ENCODE measurements around the gene PHPT1.
A peak's percentile ranks its signal among the peaks of the same experiment; 100 is the strongest.
"Not testable (repeated sequence)": the region's sequence is repeated elsewhere in the genome, so short reads cannot be mapped to it uniquely, and the experiment has no call there.

PHPT1 gene

GRCh38 chr9:136860529-136860928, 11.3 kb downstream of the PHPT1 start:
- DNase-seq (ENCODE audit: low read depth, low spot score): no peak

- no peak for DNase-seq (ENCODE audit: low read depth, low spot score)
These were observed 12.0 kb downstream of the PHPT1 start for GRCh38 chr9:136860933-136861873.

- no peak for DNase-seq (ENCODE audit: low read depth, low spot score)
These were observed 12.8 kb downstream of the PHPT1 start for GRCh38 chr9:136861874-136862457.

GRCh38 chr9:136862849-136863622, 13.8 kb downstream of the PHPT1 start:
- no peak for DNase-seq (ENCODE audit: low read depth, low spot score)

- DNase-seq (ENCODE audit: low read depth, low spot score): no peak
These were observed 14.5 kb downstream of the PHPT1 start for GRCh38 chr9:136863623-136864273.

GRCh38 chr9:136865041-136865767, 16.0 kb downstream of the PHPT1 start:
- no peak for DNase-seq (ENCODE audit: low read depth, low spot score)

- DNase-seq (ENCODE audit: low read depth, low spot score): no peak
These were observed 16.5 kb downstream of the PHPT1 start for GRCh38 chr9:136865768-136866103.

- not testable (repeated sequence) for DNase-seq (ENCODE audit: low read depth, low spot score)
These were observed 17.8 kb downstream of the PHPT1 start for GRCh38 chr9:136866898-136867421.

GRCh38 chr9:136867480-136867879, 18.3 kb downstream of the PHPT1 start:
- DNase-seq (ENCODE audit: low read depth, low spot score): no peak

GRCh38 chr9:136867917-136868316, 18.7 kb downstream of the PHPT1 start:
- no peak for DNase-seq (ENCODE audit: low read depth, low spot score)

GRCh38 chr9:136868644-136869043, 19.4 kb downstream of the PHPT1 start:
- DNase-seq (ENCODE audit: low read depth, low spot score): no peak

- DNase-seq (ENCODE audit: low read depth, low spot score): not testable (repeated sequence)
These were observed 20.4 kb downstream of the PHPT1 start for GRCh38 chr9:136869611-136870010.

GRCh38 chr9:136875155-136875554, 25.9 kb downstream of the PHPT1 start:
- no peak for DNase-seq (ENCODE audit: low read depth, low spot score)

GRCh38 chr9:136876476-136876875, 27.3 kb downstream of the PHPT1 start:
- no peak for DNase-seq (ENCODE audit: low read depth, low spot score)

GRCh38 chr9:136880651-136881050, 31.4 kb downstream of the PHPT1 start:
- DNase-seq (ENCODE audit: low read depth, low spot score): no peak

- no peak for DNase-seq (ENCODE audit: low read depth, low spot score)
These were observed 32.5 kb downstream of the PHPT1 start for GRCh38 chr9:136881691-136882108.

- no peak for DNase-seq (ENCODE audit: low read depth, low spot score)
These were observed 33.1 kb downstream of the PHPT1 start for GRCh38 chr9:136882109-136882946.

GRCh38 chr9:136882947-136883283, 33.7 kb downstream of the PHPT1 start:
- not testable (repeated sequence) for DNase-seq (ENCODE audit: low read depth, low spot score)

GRCh38 chr9:136883670-136884069, 34.5 kb downstream of the PHPT1 start:
- DNase-seq (ENCODE audit: low read depth, low spot score): not testable (repeated sequence)

GRCh38 chr9:136885950-136886578, 36.9 kb downstream of the PHPT1 start, which contains the start of gene TRAF2:
TSS of gene TRAF2 (plus strand) at chr9:136886516. CDS start at chr9:136898741, 12,225 bp downstream.
- DNase-seq (ENCODE audit: low read depth, low spot score): peak; percentile 94

All from iPS DF 19.7 (cell line).